ENCODE data around the gene PYCR2. TPM values are rescaled to one million over a fixed set of nuclear protein-coding genes. Genes with fewer than 3 reads are reported as not detected.

PYCR2 gene
- polyA plus RNA-seq, 5 donors = 47.9 to 72.6 (median 58.6) TPM

DNA sequence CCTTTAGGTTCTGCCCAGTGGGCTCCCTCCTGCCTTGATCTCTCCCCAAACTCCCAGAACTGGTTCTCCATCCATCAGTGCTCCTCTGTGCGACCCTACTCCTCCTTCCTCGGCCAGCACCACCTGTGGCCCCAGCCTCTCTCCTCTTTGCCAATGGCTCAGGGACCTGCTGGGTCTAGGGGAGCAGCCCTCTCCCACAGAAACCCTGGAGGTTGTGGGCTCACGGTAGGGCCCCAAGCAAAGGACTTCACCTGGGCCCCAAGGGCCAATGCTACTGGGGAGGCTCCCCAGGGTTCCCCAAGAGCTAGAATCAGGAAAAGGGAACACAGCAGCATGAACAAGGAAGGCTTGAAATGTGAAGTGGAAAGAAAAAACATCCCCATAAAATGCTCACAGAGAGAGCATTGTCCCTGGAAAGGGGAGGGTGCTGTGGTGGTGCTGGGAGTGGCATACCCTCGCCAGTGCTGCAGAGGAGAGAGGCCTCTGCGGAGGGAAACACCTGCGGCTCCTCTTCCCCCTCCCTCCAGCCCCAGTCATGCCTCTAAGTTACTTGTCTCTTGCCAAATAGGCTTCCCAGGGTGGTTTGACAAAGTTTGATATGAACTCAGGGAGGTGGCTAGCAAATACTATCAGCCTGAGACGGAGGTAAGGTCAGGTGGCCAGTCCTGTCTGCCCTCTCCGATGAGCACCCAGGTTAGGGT lies 44.4 kb downstream of the PYCR2 start:
- no peak for DNase-seq

DNA sequence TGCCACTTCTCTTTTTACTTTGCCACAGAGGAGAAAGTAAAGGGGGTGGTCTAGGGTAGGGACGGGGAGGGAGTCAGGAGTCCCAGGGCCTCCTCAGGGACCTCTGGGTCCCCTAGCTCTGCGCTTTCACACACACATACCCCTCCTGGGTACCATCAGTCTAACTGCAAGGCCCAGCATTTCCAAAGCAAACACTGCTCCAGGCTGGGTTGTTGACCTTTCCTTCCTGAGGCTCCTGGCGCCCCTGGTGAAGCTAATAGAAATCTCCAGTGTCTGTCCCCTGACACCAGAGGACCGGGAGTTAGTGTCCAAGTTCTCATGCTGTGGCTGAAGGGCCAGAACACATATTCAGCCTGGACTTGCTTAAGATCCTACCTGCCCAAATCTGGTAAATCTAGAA lies 45.8 kb downstream of the PYCR2 start:
- DNase-seq = no peak

DNA sequence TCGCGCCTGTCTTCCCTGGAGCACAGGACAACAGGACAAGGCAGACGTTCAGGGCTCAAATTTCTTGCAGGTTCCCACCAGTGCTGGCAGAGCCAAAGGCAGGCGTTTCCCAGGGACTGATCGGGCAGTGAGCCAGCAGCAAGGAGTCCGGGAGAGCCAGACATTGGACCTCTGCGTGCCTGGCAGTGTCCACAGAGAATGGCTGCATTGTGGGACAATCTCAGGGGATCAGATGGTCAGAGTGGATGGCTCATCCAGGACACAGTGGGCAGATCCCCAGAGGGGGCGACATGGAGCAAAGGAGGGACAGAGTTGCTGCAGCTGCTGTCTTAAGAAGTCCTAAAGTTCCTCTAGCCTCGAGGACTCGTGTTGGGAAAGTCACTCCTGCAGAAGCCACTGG lies 46.5 kb downstream of the PYCR2 start:
- peak in 1 of 2 donors; percentile 60 for DNase-seq

GRCh38 chr1:225876900-225877510 lies 47.0 kb downstream of the PYCR2 start:
- no peak for DNase-seq

GRCh38 chr1:225875044-225875815 lies 48.8 kb downstream of the PYCR2 start:
- DNase-seq = no peak

- DNase-seq = no peak
Measured at GRCh38 chr1:225874431-225874830, 49.6 kb downstream of the PYCR2 start.

DNA sequence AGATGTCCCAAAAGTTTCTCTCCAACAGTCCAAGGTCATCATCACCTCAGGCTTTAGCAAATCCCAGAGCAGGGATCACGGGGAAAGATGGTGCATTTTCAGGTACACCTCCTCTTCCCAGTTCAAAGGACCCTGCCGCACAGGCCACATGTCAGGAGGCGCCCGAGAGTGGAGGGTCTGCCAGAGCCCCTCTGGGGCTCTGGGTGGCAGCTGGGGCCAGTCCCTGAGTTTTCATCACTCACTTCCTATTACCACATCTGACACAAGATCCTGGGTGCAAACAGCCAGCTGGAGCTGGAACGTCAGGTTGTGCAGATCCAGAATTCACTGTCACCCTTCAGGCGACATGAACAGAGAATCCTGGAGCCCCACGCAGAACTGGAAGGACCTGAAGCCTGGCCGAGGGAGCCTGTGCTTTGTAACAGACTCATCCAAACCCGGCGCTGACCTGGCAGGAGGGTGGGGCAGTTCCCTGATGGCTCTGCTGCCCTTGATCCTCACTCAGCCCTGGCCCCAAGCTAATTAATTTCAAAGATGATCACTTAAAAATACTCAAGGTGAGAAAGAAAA lies 50.7 kb downstream of the PYCR2 start:
- no peak for DNase-seq

DNA sequence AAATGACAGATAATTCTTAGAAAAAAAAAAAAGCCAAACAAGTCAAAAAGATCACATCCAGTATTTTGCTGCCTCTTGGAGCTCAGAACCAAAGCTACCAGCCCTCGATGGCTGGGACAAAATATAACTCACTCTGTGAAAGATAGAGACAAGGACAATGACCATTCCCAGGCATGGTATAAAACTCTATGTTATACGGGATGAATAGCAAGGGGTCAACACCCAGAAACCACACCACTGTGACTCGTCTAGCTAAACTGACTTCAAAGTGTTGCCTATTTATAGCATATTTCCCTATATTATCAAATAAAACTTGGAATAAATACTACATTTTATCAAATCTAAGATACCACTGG lies 52.0 kb downstream of the PYCR2 start:
- no peak for DNase-seq

- DNase-seq = no peak
Measured at GRCh38 chr1:225871359-225872074, 52.5 kb downstream of the PYCR2 start.

GRCh38 chr1:225870911-225871310 lies 53.1 kb downstream of the PYCR2 start:
- no peak for DNase-seq

Other genes starting within 250 kb of the PYCR2 start
- 100 to 1,000 TPM; 360 to 552 (median 414) TPM for gene SRP9, start 146.4 kb downstream of the PYCR2 start, polyA plus RNA-seq (ENCODE audit: insufficient read depth in 1 of 5, insufficient read length in 5 of 5, low replicate concordance in 1 of 5)
- 100 to 1,000 TPM in 4 of 5 donors, 10 to 100 TPM in 1; 78.9 to 139 (median 115) TPM for gene EPHX1, start 114.1 kb downstream of the PYCR2 start, polyA plus RNA-seq (ENCODE audit: insufficient read depth in 1 of 5, insufficient read length in 5 of 5, low replicate concordance in 1 of 5)
- gene TMEM63A, start 41.9 kb downstream of the PYCR2 start, polyA plus RNA-seq (ENCODE audit: insufficient read depth in 1 of 5, insufficient read length in 5 of 5, low replicate concordance in 1 of 5) = 100 to 1,000 TPM; 103 to 163 (median 110) TPM
- gene LEFTY1, start 35.1 kb downstream of the PYCR2 start, polyA plus RNA-seq (ENCODE audit: insufficient read depth in 1 of 5, insufficient read length in 5 of 5, low replicate concordance in 1 of 5) = 1 to 10 TPM; 2.5 to 8.1 (median 3.7) TPM
- 1 to 10 TPM; 1.1 to 3.0 (median 1.5) TPM for gene LEFTY2, start 17.0 kb upstream of the PYCR2 start, polyA plus RNA-seq (ENCODE audit: insufficient read depth in 1 of 5, insufficient read length in 5 of 5, low replicate concordance in 1 of 5)
- gene SDE2, start 75.1 kb upstream of the PYCR2 start, polyA plus RNA-seq (ENCODE audit: insufficient read depth in 1 of 5, insufficient read length in 5 of 5, low replicate concordance in 1 of 5) = 10 to 100 TPM; 17.4 to 25.3 (median 22.8) TPM
- gene H3-3A, start 138.5 kb upstream of the PYCR2 start, polyA plus RNA-seq (ENCODE audit: insufficient read depth in 1 of 5, insufficient read length in 5 of 5, low replicate concordance in 1 of 5) = 1,000 to 10,000 TPM; 1,068 to 1,585 (median 1,280) TPM

Data from right lung (tissue), 5 donors.